CD14-positive monocyte (primary cell): Measurements from ENCODE around the gene ZC3H13. TPM values are rescaled to one million over a fixed set of nuclear protein-coding genes. Genes with fewer than 3 reads are reported as not detected.

Source experiments
- DNase-seq, 3 donors: peaks; one replicate each; pipeline ENCODE4 v3.0.0-alpha.2; 2011 to 2022
- H2AFZ ChIP-seq: 2 replicates; pipeline ENCODE4 v1.6.0; 2012; ENCODE audit warnings: mild to moderate bottlenecking, low read depth, low read length, inconsistent platforms; ENCODE audit not compliant: insufficient read depth, poor library complexity, severe bottlenecking
- H3K27ac ChIP-seq, 2 donors: 1 replicate in 1 of 2; 2 replicates in 1 of 2; pipeline ENCODE4 v1.5.1; 2012 to 2013; ENCODE audit warnings: low read length in 2 of 2, control low read depth in 1 of 2, inconsistent platforms in 1 of 2, low read depth in 1 of 2, mild to moderate bottlenecking in 1 of 2
- H3K27me3 ChIP-seq, 2 donors: one replicate each; pipeline versions ENCODE4 v1.6.0 to v1.6.1; 2011 to 2013; ENCODE audit warnings: low read length in 2 of 2; ENCODE audit not compliant: control insufficient read depth in 2 of 2, insufficient read depth in 2 of 2
- H3K36me3 ChIP-seq, 2 donors: replicated peaks in 1 of 2; 1 replicate in 1 of 2; 2 replicates in 1 of 2; pipeline versions ENCODE4 v1.5.1 to v1.6.1; 2012 to 2013; ENCODE audit warnings: low read length in 2 of 2, control low read depth in 1 of 2, inconsistent platforms in 1 of 2, mild to moderate bottlenecking in 1 of 2; ENCODE audit not compliant: insufficient read depth in 2 of 2, control insufficient read depth in 1 of 2
- H3K4me1 ChIP-seq, 2 donors: 1 replicate in 1 of 2; 2 replicates in 1 of 2; pipeline versions ENCODE4 v1.5.1 to v1.6.1; 2012 to 2013; ENCODE audit warnings: low read length in 2 of 2, control low read depth in 1 of 2, inconsistent platforms in 1 of 2, mild to moderate bottlenecking in 1 of 2, moderate library complexity in 1 of 2; ENCODE audit not compliant: insufficient read depth in 2 of 2, control insufficient read depth in 1 of 2
- H3K4me2 ChIP-seq: replicated peaks from 2 replicates; pipeline ENCODE3; 2012; ENCODE audit warnings: low read length, moderate library complexity, mild to moderate bottlenecking; ENCODE audit not compliant: poor library complexity, severe bottlenecking; ENCODE audit errors: extremely low read depth
- H3K4me3 ChIP-seq, 3 experiments: fragments of 200-600 bp in 1 of 3; sonication (generic) in 1 of 3; replicated peaks in 1 of 3; 1 replicate in 2 of 3; 2 replicates in 1 of 3; pipeline ENCODE4 v1.5.1; 2011 to 2013; ENCODE audit warnings: low read length in 3 of 3, mild to moderate bottlenecking in 3 of 3, control low read depth in 2 of 3, low read depth in 2 of 3, inconsistent platforms in 1 of 3, moderate library complexity in 1 of 3
- H3K79me2 ChIP-seq: 2 replicates; pipeline ENCODE4 v1.6.0; 2012; ENCODE audit warnings: mild to moderate bottlenecking, control low read depth, inconsistent platforms, low read length, moderate library complexity; ENCODE audit not compliant: insufficient read depth
- H3K9ac ChIP-seq: 2 replicates; pipeline ENCODE4 v1.6.0; 2017; ENCODE audit warnings: low read length, mild to moderate bottlenecking; ENCODE audit not compliant: insufficient read depth, poor library complexity, severe bottlenecking
- H3K9me3 ChIP-seq, 2 donors: replicated peaks in 1 of 2; 1 replicate in 1 of 2; 2 replicates in 1 of 2; pipeline versions ENCODE4 v1.5.1 to v1.6.1; 2012 to 2013; ENCODE audit warnings: low read length in 2 of 2, control low read depth in 1 of 2; ENCODE audit not compliant: control insufficient read depth in 1 of 2, insufficient read depth in 1 of 2
- H4K20me1 ChIP-seq: 2 replicates; pipeline ENCODE4 v1.6.0; 2012; ENCODE audit warnings: mild to moderate bottlenecking, low read length, control low read depth, moderate library complexity; ENCODE audit not compliant: insufficient read depth
- H3K27ac Mint-ChIP-seq, 7 donors: one replicate each; pipeline ENCODE4 v1.8.0; 2020; ENCODE audit warnings: mild to moderate bottlenecking in 7 of 7, mixed read lengths in 7 of 7, moderate library complexity in 6 of 7, inconsistent platforms in 2 of 7
- H3K27me3 Mint-ChIP-seq, 3 donors: one replicate each; pipeline ENCODE4 v1.8.0; 2021 to 2022; ENCODE audit warnings: low read depth in 3 of 3, mild to moderate bottlenecking in 3 of 3, mixed read lengths in 3 of 3, moderate library complexity in 3 of 3, inconsistent platforms in 1 of 3
- H3K36me3 Mint-ChIP-seq, 2 donors: one replicate each; pipeline ENCODE4 v1.8.0; 2020; ENCODE audit warnings: mixed read lengths in 2 of 2, inconsistent platforms in 1 of 2, mild to moderate bottlenecking in 1 of 2
- H3K4me1 Mint-ChIP-seq: one replicate; pipeline ENCODE4 v1.8.0; 2020; ENCODE audit warnings: mild to moderate bottlenecking, mixed read lengths
- H3K4me3 Mint-ChIP-seq, 2 donors: one replicate each; pipeline ENCODE4 v1.8.0; 2020; ENCODE audit warnings: mild to moderate bottlenecking in 2 of 2, mixed read lengths in 2 of 2, moderate library complexity in 1 of 2
- H3K9me3 Mint-ChIP-seq, 7 donors: one replicate each; pipeline ENCODE4 v1.8.0; 2020 to 2022; ENCODE audit warnings: mixed read lengths in 7 of 7, mild to moderate bottlenecking in 6 of 7, moderate library complexity in 6 of 7, inconsistent platforms in 2 of 7
- CTCF ChIP-seq: fragments of 200-600 bp; IDR thresholded peaks from one replicate; pipeline ENCODE4 v1.8.0; 2022; ENCODE audit warnings: antibody characterized with exemption, mild to moderate bottlenecking
- WGBS: methylation state at CpG from one replicate; pipeline ENCODE4 v1.1.5; 2013; ENCODE audit warnings: missing lambda C conversion rate; ENCODE audit not compliant: insufficient coverage; 5-methylcytosine and 5-hydroxymethylcytosine counted together
- intact Hi-C, 2 donors: fragments of 100-400 bp; cut with micrococcal nuclease; formaldehyde crosslinking; loops; one replicate each; pipeline versions ENCODE4 v1.15.0 to v1.15.1; 2023
- polyA plus RNA-seq, 3 donors: library from polyadenylated mRNA; depleted of rRNA in 1 of 3; unstranded in 2 of 3; stranded (reverse) in 1 of 3; fragments of 300-500 nt in 2 of 3; fragments of >200 nt in 1 of 3; fragmentation: Illumina TruSeq in 2 of 3; gene quantifications; 1 replicate in 2 of 3; 2 replicates in 1 of 3; pipeline ENCODE4 v1.2.3, GENCODE V29; 2012 to 2021

The ZC3H13 gene
- polyA plus RNA-seq, 3 donors = 5.3 to 22.2 (median 9.7) TPM

- no peak for TF ChIP-seq CTCF
- Histone ChIP-seq H2AFZ (no peak overlapping the region), H3K27ac (no peak overlapping the region), H3K4me1 (peaks cover 22 to 24% of the 10 kb centered on the region in 2 donors), H3K9ac (no peak overlapping the region), H3K79me2 (no peaks in the 10 kb centered on the region), H3K27me3 (no peaks in the 10 kb centered on the region), H4K20me1 (no peaks in the 10 kb centered on the region), H3K4me3 (no peak overlapping the region), H3K36me3 (peaks cover 26 to 29% of the 10 kb centered on the region in 2 donors), H3K9me3 (no peaks in the 10 kb centered on the region), H3K4me2 (no peak overlapping the region)
- Mint-ChIP-seq H3K4me1 (peaks cover 27% of the 10 kb centered on the region), H3K36me3 (peaks cover 29 to 31% of the 10 kb centered on the region in 2 donors), H3K4me3 (no peak overlapping the region), H3K9me3 (peaks cover 0 to 6% (median 2%) of the 10 kb centered on the region in 7 donors), H3K27ac (peak overlapping the region in 2 of 7 donors; percentile 50 to 68), H3K27me3 (no peaks in the 10 kb centered on the region)
- DNase-seq = no peak
- intact Hi-C loops = no loop called here
- WGBS = 100% methylated on average over 2 of the region's 3 CpGs
Measured at GRCh38 chr13:45953082-45953481, 99.5 kb downstream of the ZC3H13 start.

- H3K9ac ChIP-seq = no peak overlapping the region
- intact Hi-C loops = no loop called here
- no peak overlapping the region for H3K4me2 ChIP-seq
- no peak for TF ChIP-seq CTCF
- Mint-ChIP-seq H3K4me3 (no peak overlapping the region), H3K4me1 (peaks cover 29% of the 10 kb centered on the region), H3K9me3 (peaks cover 0 to 6% (median 2%) of the 10 kb centered on the region in 7 donors), H3K27ac (peak overlapping the region; percentile 98 to 100 (median 100)), H3K36me3 (peaks cover 16 to 18% of the 10 kb centered on the region in 2 donors), H3K27me3 (peaks cover 0 to 1% (median 0%) of the 10 kb centered on the region in 3 donors)
- DNase-seq = peak; percentile 28 to 67 (median 56)
- H3K9me3 ChIP-seq = no peaks in the 10 kb centered on the region
- H3K27me3 ChIP-seq = no peaks in the 10 kb centered on the region
- H3K4me1 ChIP-seq = peaks cover 22 to 24% of the 10 kb centered on the region in 2 donors
- no peaks in the 10 kb centered on the region for H3K79me2 ChIP-seq
- peaks cover 13 to 15% of the 10 kb centered on the region in 2 donors for H3K36me3 ChIP-seq
- H2AFZ ChIP-seq = no peak overlapping the region
- WGBS = 100% methylated on average over 1 of the region's 3 CpGs
- H4K20me1 ChIP-seq = no peaks in the 10 kb centered on the region
- H3K4me3 ChIP-seq = no peak overlapping the region
- peak overlapping the region in 1 of 2 donors; percentile 91 for H3K27ac ChIP-seq
Measured at GRCh38 chr13:45951724-45952123, 100.8 kb downstream of the ZC3H13 start.
